HEK293 (cell line): ENCODE data around the gene GP2.

Experiments used
- CTCF ChIA-PET: fragments of 350-600 bp; formaldehyde crosslinking; extraction: SDS; loops from one replicate; lab custom pipeline; 2021; ENCODE audit warnings: antibody characterized with exemption; lab: Yijun Ruan, JAX
- POLR2A ChIA-PET: fragments of 300-600 bp; formaldehyde crosslinking; extraction: SDS; loops from one replicate; lab custom pipeline; 2020; ENCODE audit warnings: antibody characterized with exemption, inconsistent platforms; lab: Yijun Ruan, JAX
- H3K27ac ChIP-seq: fragments of 200-500 bp; sonication (Bioruptor generic); 2 replicates; pipeline ENCODE4 v1.5.1; 2014; ENCODE audit warnings: low read depth, low read length, control low read depth, inconsistent platforms; ENCODE audit errors: extremely low read depth
- H3K36me3 ChIP-seq, 2 experiments: fragments of 200-500 bp in 1 of 2; sonication (Bioruptor generic) in 1 of 2; 1 replicate in 1 of 2; 2 replicates in 1 of 2; pipeline ENCODE4 v1.5.1; 2014 to 2017; ENCODE audit warnings: inconsistent platforms in 2 of 2, low read length in 2 of 2; ENCODE audit not compliant: control insufficient read depth in 2 of 2, insufficient read depth in 1 of 2
- H3K4me1 ChIP-seq: fragments of 200-500 bp; sonication (Bioruptor generic); 2 replicates; pipeline ENCODE4 v1.5.1; 2014; ENCODE audit warnings: mild to moderate bottlenecking, low read length, inconsistent platforms; ENCODE audit not compliant: control insufficient read depth, insufficient read depth
- H3K4me3 ChIP-seq: 2 replicates; pipeline ENCODE4 v1.5.1; 2011; ENCODE audit warnings: low read depth, mild to moderate bottlenecking, control low read depth, low read length, moderate library complexity
- H3K9me3 ChIP-seq: fragments of 200-500 bp; sonication (Bioruptor generic); 2 replicates; pipeline ENCODE4 v1.5.1; 2014; ENCODE audit warnings: low read depth, low read length, inconsistent platforms; ENCODE audit not compliant: control insufficient read depth, insufficient read depth
- ATF2 ChIP-seq: fragments of 450-650 bp; formaldehyde crosslinking; IDR thresholded peaks from 2 replicates; pipeline ENCODE4 v1.5.1; 2016; ENCODE audit warnings: missing biosample characterization, missing genetic modification characterization, low read depth
- BCL11A ChIP-seq: fragments of 450-650 bp; formaldehyde crosslinking; IDR thresholded peaks from 2 replicates; pipeline ENCODE4 v1.5.1; 2016; ENCODE audit warnings: low read depth, missing biosample characterization, missing genetic modification characterization
- ZBTB48 ChIP-seq: fragments of 450-650 bp; formaldehyde crosslinking; IDR thresholded peaks from 2 replicates; pipeline ENCODE4 v1.5.1; 2016; ENCODE audit warnings: missing biosample characterization, missing genetic modification characterization
- ZNF155 ChIP-seq: fragments of 450-650 bp; formaldehyde crosslinking; IDR thresholded peaks from 2 replicates; pipeline ENCODE4 v1.5.1; 2016; ENCODE audit warnings: missing biosample characterization, missing genetic modification characterization
- ZNF214 ChIP-seq: fragments of 450-650 bp; formaldehyde crosslinking; IDR thresholded peaks from 2 replicates; pipeline ENCODE4 v1.5.1; 2017; ENCODE audit warnings: missing biosample characterization, mild to moderate bottlenecking, missing genetic modification characterization, borderline replicate concordance
- ZNF221 ChIP-seq: fragments of 450-650 bp; formaldehyde crosslinking; IDR thresholded peaks from 2 replicates; pipeline ENCODE4 v1.5.1; 2017; ENCODE audit warnings: missing biosample characterization, missing genetic modification characterization, borderline replicate concordance
- ZNF24 ChIP-seq: fragments of 450-650 bp; formaldehyde crosslinking; IDR thresholded peaks from 2 replicates; pipeline ENCODE4 v1.5.1; 2016; ENCODE audit warnings: missing biosample characterization, missing genetic modification characterization
- ZNF302 ChIP-seq: fragments of 450-650 bp; formaldehyde crosslinking; IDR thresholded peaks from 2 replicates; pipeline ENCODE4 v1.5.1; 2016; ENCODE audit warnings: missing biosample characterization, missing genetic modification characterization, low read depth
- ZNF341 ChIP-seq: fragments of 450-650 bp; formaldehyde crosslinking; IDR thresholded peaks from 2 replicates; pipeline ENCODE4; 2016; ENCODE audit warnings: low read depth, missing biosample characterization, missing genetic modification characterization
- ZNF416 ChIP-seq: fragments of 450-650 bp; formaldehyde crosslinking; IDR thresholded peaks from 2 replicates; pipeline ENCODE4 v1.5.1; 2016; ENCODE audit warnings: missing biosample characterization, missing genetic modification characterization
- ZNF514 ChIP-seq: fragments of 450-650 bp; formaldehyde crosslinking; IDR thresholded peaks from 2 replicates; pipeline ENCODE4 v1.5.1; 2016; ENCODE audit warnings: missing biosample characterization, missing genetic modification characterization
- ZNF585B ChIP-seq: fragments of 450-650 bp; formaldehyde crosslinking; IDR thresholded peaks from 2 replicates; pipeline ENCODE4 v1.5.1; 2016; ENCODE audit warnings: missing biosample characterization, missing genetic modification characterization
- ZNF610 ChIP-seq: fragments of 450-650 bp; formaldehyde crosslinking; IDR thresholded peaks from 2 replicates; pipeline ENCODE4 v1.5.1; 2016; ENCODE audit warnings: missing biosample characterization, missing genetic modification characterization, borderline replicate concordance
- ZNF76 ChIP-seq: fragments of 450-650 bp; formaldehyde crosslinking; IDR thresholded peaks from 2 replicates; pipeline ENCODE4; 2016; ENCODE audit warnings: low read depth, missing biosample characterization, missing genetic modification characterization, borderline replicate concordance
- TF ChIP-seq, protein P1 (sequence below): fragments of 450-650 bp; formaldehyde crosslinking; IDR thresholded peaks from 2 replicates; pipeline ENCODE4 v1.5.1; 2017; ENCODE audit warnings: missing biosample characterization, mild to moderate bottlenecking, missing genetic modification characterization, moderate library complexity
- TF ChIP-seq, protein P2 (sequence below): fragments of 450-650 bp; formaldehyde crosslinking; IDR thresholded peaks from 2 replicates; pipeline ENCODE4 v1.5.1; 2016; ENCODE audit warnings: missing biosample characterization, missing genetic modification characterization, borderline replicate concordance
- TF ChIP-seq, protein P3 (sequence below): fragments of 450-650 bp; formaldehyde crosslinking; IDR thresholded peaks from 2 replicates; pipeline ENCODE4 v1.5.1; 2016; ENCODE audit warnings: missing biosample characterization, missing genetic modification characterization, low read depth

Gene GP2

GRCh38 chr16:20308801-20309590, 18.3 kb downstream of the GP2 start:
- Histone ChIP-seq H3K4me3 (no peak overlapping the region), H3K9me3 (no peaks in the 10 kb centered on the region), H3K36me3 (no peaks in the 10 kb centered on the region), H3K4me1 (no peaks in the 10 kb centered on the region), H3K27ac (no peak overlapping the region)
- TF ChIP-seq ZBTB48 (no peak), ZNF585B (tag by site-specific recombination) (no peak), ZNF416 (no peak), ZNF76 (tag by site-specific recombination) (no peak), ATF2 (tag by site-specific recombination) (no peak), ZNF341 (tag by site-specific recombination) (no peak), ZNF610 (tag by site-specific recombination) (no peak), BCL11A (tag by site-specific recombination) (no peak), ZNF221 (tag by site-specific recombination) (no peak), ZNF24 (tag by site-specific recombination) (no peak), ZNF214 (tag by site-specific recombination) (no peak), ZNF155 (tag by site-specific recombination) (no peak), ZNF302 (tag by site-specific recombination) (no peak), ZNF514 (no peak)
- TF ChIP-seq, protein P1, sequence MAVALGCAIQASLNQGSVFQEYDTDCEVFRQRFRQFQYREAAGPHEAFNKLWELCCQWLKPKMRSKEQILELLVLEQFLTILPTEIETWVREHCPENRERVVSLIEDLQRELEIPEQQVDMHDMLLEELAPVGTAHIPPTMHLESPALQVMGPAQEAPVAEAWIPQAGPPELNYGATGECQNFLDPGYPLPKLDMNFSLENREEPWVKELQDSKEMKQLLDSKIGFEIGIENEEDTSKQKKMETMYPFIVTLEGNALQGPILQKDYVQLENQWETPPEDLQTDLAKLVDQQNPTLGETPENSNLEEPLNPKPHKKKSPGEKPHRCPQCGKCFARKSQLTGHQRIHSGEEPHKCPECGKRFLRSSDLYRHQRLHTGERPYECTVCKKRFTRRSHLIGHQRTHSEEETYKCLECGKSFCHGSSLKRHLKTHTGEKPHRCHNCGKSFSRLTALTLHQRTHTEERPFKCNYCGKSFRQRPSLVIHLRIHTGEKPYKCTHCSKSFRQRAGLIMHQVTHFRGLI (tag by site-specific recombination) = no peak
- TF ChIP-seq, protein P2, sequence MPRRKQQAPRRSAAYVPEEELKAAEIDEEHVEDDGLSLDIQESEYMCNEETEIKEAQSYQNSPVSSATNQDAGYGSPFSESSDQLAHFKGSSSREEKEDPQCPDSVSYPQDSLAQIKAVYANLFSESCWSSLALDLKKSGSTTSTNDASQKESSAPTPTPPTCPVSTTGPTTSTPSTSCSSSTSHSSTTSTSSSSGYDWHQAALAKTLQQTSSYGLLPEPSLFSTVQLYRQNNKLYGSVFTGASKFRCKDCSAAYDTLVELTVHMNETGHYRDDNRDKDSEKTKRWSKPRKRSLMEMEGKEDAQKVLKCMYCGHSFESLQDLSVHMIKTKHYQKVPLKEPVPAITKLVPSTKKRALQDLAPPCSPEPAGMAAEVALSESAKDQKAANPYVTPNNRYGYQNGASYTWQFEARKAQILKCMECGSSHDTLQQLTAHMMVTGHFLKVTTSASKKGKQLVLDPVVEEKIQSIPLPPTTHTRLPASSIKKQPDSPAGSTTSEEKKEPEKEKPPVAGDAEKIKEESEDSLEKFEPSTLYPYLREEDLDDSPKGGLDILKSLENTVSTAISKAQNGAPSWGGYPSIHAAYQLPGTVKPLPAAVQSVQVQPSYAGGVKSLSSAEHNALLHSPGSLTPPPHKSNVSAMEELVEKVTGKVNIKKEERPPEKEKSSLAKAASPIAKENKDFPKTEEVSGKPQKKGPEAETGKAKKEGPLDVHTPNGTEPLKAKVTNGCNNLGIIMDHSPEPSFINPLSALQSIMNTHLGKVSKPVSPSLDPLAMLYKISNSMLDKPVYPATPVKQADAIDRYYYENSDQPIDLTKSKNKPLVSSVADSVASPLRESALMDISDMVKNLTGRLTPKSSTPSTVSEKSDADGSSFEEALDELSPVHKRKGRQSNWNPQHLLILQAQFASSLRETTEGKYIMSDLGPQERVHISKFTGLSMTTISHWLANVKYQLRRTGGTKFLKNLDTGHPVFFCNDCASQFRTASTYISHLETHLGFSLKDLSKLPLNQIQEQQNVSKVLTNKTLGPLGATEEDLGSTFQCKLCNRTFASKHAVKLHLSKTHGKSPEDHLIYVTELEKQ (tag by site-specific recombination) = no peak
- TF ChIP-seq, protein P3, sequence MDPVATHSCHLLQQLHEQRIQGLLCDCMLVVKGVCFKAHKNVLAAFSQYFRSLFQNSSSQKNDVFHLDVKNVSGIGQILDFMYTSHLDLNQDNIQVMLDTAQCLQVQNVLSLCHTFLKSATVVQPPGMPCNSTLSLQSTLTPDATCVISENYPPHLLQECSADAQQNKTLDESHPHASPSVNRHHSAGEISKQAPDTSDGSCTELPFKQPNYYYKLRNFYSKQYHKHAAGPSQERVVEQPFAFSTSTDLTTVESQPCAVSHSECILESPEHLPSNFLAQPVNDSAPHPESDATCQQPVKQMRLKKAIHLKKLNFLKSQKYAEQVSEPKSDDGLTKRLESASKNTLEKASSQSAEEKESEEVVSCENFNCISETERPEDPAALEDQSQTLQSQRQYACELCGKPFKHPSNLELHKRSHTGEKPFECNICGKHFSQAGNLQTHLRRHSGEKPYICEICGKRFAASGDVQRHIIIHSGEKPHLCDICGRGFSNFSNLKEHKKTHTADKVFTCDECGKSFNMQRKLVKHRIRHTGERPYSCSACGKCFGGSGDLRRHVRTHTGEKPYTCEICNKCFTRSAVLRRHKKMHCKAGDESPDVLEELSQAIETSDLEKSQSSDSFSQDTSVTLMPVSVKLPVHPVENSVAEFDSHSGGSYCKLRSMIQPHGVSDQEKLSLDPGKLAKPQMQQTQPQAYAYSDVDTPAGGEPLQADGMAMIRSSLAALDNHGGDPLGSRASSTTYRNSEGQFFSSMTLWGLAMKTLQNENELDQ (tag by site-specific recombination) = no peak
- ChIA-PET CTCF (interaction anchor here (1.8 to 4.3 kb wide), 2 partner anchors 8 to 402 kb away, joined by 8 to 26 read pairs; no protein-coding TSS in a partner anchor), POLR2A (no interaction called here)
